Gastrocnemius medialis (tissue), 4 donors: Measurements from ENCODE around the gene TRPV6. TPM values are rescaled to one million over a fixed set of nuclear protein-coding genes. Genes with fewer than 3 reads are reported as not detected.

Experiments
- ATAC-seq, 2 donors: fragments of 150-250 bp; one replicate each; pipeline ENCODE4 v1.9.1; 2016
- DNase-seq, 2 donors: peaks; one replicate each; pipeline ENCODE4 v3.0.0-alpha.2; 2019
- H3K27ac ChIP-seq, 4 donors: fragments of 200-600 bp; sonication (generic); 1 replicate in 1 of 4; 2 replicates in 3 of 4; pipeline ENCODE4 v1.5.1; 2016 to 2018; ENCODE audit warnings: mild to moderate bottlenecking in 2 of 4, moderate library complexity in 1 of 4
- H3K27me3 ChIP-seq, 3 donors: fragments of 200-600 bp; sonication (generic) in 2 of 3; 1 replicate in 1 of 3; 2 replicates in 2 of 3; pipeline versions ENCODE4 v1.5.1 to v1.6.0; 2016 to 2019; ENCODE audit warnings: mild to moderate bottlenecking in 1 of 3, moderate library complexity in 1 of 3
- H3K36me3 ChIP-seq, 2 donors: fragments of 200-600 bp; sonication (generic) in 1 of 2; one replicate each; pipeline ENCODE4 v1.5.1; 2017 to 2018
- H3K4me1 ChIP-seq, 2 donors: fragments of 200-600 bp; sonication (generic) in 1 of 2; one replicate each; pipeline ENCODE4 v1.5.1; 2016 to 2017; ENCODE audit warnings: mild to moderate bottlenecking in 2 of 2
- H3K4me3 ChIP-seq, 4 donors: fragments of 200-600 bp; sonication (generic) in 3 of 4; 1 replicate in 1 of 4; 2 replicates in 3 of 4; pipeline ENCODE4 v1.5.1; 2016 to 2019; ENCODE audit warnings: mild to moderate bottlenecking in 2 of 4
- H3K9me3 ChIP-seq, 3 donors: fragments of 200-600 bp; sonication (generic) in 2 of 3; 1 replicate in 1 of 3; 2 replicates in 2 of 3; pipeline ENCODE4 v1.5.1; 2016 to 2019
- POLR2A ChIP-seq, 2 donors: fragments of 450-650 bp; IDR thresholded peaks; one replicate each; pipeline ENCODE4 v1.6.1; 2017; ENCODE audit warnings: antibody characterized with exemption in 2 of 2, mild to moderate bottlenecking in 2 of 2, moderate library complexity in 2 of 2
- in situ Hi-C, 4 donors: fragments of 200-750 bp; cut with MboI; loops; one replicate each; pipeline versions ENCODE4 v1.15.0 to v1.8.0; 2017; ENCODE audit warnings: low sequenced_read_pairs in 4 of 4
- intact Hi-C: fragments of 100-400 bp; cut with DNase I; formaldehyde crosslinking; loops from one replicate; pipeline ENCODE4 v1.15.1; 2023; ENCODE audit warnings: low total_unique reads
- total RNA-seq, 4 donors: library from RNA; depleted of rRNA; stranded (reverse); fragments of >200 nt; gene quantifications; one replicate each; pipeline versions ENCODE4 v1.1.0 to v1.2.3, GENCODE V29; 2016
- TF ChIP-seq, protein P1 (sequence below), 5 experiments: fragments of 450-650 bp in 3 of 5; fragments of 200-600 bp in 2 of 5; sonication (generic) in 2 of 5; IDR thresholded peaks in 4 of 5; conservative IDR thresholded peaks in 1 of 5; 1 replicate in 4 of 5; 2 replicates in 1 of 5; pipeline ENCODE4 v1.5.1; 2016 to 2019; ENCODE audit warnings: antibody characterized with exemption in 5 of 5, mild to moderate bottlenecking in 3 of 5, moderate library complexity in 3 of 5

TRPV6 gene
- total RNA-seq, 4 donors from 2014 or later = not detected

DNA sequence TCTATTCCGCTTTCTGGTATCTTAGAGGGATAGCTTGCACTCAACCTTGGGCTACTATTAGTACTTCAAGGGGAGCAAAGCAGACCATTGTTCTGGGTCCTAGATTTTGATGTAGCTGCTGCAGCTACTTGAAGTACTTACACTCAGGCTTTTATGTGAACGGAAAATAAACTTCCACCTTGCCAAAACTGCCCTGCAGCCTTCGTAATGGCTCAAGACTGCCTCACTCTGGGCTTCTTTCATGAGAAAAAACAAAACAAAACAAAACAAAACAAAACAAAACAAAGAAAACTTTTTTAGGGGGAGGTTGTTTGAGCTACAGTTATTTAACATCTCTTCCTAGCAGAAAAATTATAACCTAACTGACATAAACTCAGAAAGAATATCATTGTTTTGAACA lies 50.1 kb downstream of the TRPV6 start:
- no peaks in the 10 kb centered on the region for H3K9me3 ChIP-seq
- DNase-seq (no peak), ATAC-seq (no peak)
- H3K27me3 ChIP-seq = no peaks in the 10 kb centered on the region
- H3K36me3 ChIP-seq = no peaks in the 10 kb centered on the region
- no peaks in the 10 kb centered on the region for H3K4me1 ChIP-seq
- intact Hi-C loops = no loop called here
- no peak overlapping the region for H3K27ac ChIP-seq
- no peak for TF ChIP-seq POLR2A (IDR thresholded peaks at IDR 0.05)
- TF ChIP-seq, protein P1, sequence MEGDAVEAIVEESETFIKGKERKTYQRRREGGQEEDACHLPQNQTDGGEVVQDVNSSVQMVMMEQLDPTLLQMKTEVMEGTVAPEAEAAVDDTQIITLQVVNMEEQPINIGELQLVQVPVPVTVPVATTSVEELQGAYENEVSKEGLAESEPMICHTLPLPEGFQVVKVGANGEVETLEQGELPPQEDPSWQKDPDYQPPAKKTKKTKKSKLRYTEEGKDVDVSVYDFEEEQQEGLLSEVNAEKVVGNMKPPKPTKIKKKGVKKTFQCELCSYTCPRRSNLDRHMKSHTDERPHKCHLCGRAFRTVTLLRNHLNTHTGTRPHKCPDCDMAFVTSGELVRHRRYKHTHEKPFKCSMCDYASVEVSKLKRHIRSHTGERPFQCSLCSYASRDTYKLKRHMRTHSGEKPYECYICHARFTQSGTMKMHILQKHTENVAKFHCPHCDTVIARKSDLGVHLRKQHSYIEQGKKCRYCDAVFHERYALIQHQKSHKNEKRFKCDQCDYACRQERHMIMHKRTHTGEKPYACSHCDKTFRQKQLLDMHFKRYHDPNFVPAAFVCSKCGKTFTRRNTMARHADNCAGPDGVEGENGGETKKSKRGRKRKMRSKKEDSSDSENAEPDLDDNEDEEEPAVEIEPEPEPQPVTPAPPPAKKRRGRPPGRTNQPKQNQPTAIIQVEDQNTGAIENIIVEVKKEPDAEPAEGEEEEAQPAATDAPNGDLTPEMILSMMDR (IDR thresholded peaks at IDR 0.05 in 4 of 5, conservative IDR thresholded peaks at IDR 0.05 in 1 of 5) = no peak
- H3K4me3 ChIP-seq = no peak overlapping the region
- in situ Hi-C loops = no loop called here

DNA sequence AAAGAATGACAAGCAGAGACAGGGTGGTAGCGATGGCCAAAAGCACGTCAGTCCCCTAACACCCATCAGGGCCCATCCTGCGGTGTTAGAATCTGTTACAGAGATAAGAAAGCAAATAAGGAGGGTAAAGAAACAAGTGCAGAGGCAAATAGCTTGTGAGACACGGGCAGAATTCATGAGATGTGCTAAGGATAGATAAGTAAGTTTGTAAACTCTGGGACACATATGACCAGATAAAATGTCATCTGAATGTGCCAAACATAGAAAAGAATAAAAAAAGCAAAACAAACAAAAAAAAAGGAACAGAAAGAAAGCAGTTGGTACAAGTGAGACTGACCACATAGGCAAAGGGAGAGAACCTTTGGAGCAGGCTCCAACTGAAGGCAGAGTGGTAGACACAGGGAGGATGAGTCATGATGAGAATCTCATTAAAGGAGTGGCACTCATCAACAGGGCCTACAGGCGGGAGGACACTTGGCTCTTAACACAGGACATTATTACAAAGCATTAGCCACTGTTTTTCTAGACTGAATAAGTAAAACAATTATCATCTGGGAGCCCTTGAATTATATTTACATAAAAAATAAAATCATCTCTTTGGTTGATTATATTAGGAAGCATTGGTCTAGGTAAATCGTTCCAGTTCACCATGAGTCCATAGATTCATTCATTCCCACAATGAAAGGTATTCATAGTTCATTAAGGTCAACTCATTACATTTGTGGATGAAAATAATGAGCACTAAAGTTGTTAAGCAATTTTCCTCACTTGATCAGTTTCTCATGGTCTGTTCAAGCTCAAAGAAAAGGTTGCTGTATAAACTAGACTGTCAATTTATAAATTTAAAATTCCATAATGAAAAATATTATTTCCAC lies 52.1 kb downstream of the TRPV6 start:
- DNase-seq (no peak), ATAC-seq (no peak)
- intact Hi-C loops = no loop called here
- H3K4me1 ChIP-seq = no peaks in the 10 kb centered on the region
- TF ChIP-seq POLR2A (IDR thresholded peaks at IDR 0.05) = no peak
- TF ChIP-seq, protein P1 (IDR thresholded peaks at IDR 0.05 in 4 of 5, conservative IDR thresholded peaks at IDR 0.05 in 1 of 5) = no peak
- in situ Hi-C loops = no loop called here
- no peaks in the 10 kb centered on the region for H3K9me3 ChIP-seq
- no peak overlapping the region for H3K27ac ChIP-seq
- H3K27me3 ChIP-seq = no peaks in the 10 kb centered on the region
- H3K4me3 ChIP-seq = no peak overlapping the region
- H3K36me3 ChIP-seq = no peaks in the 10 kb centered on the region

DNA sequence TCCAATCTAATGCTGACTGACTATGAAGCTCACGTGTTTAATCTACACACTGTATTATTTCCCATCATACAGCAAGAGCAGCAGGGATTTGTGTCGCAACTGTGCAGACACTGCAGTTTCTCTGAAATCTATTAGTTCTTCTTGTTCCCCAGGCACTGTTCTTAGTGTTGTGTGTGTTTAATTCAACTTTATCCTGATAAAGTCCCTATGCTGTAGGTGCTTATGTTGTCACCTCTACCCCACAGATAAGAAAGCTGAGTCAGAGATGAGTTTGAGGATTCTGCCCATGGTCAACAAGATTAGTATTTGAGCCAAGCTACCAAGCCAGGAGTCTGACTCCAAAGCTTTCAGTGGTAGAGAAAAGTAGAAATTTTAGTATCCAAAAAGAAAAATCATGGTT lies 53.1 kb downstream of the TRPV6 start:
- TF ChIP-seq, protein P1 (IDR thresholded peaks at IDR 0.05 in 4 of 5, conservative IDR thresholded peaks at IDR 0.05 in 1 of 5) = no peak
- no peak for TF ChIP-seq POLR2A (IDR thresholded peaks at IDR 0.05)
- in situ Hi-C loops (no loop called here), intact Hi-C loops (no loop called here)
- ATAC-seq (no peak), DNase-seq (no peak)
- Histone ChIP-seq H3K36me3 (no peaks in the 10 kb centered on the region), H3K4me1 (no peaks in the 10 kb centered on the region), H3K27me3 (no peaks in the 10 kb centered on the region), H3K9me3 (no peaks in the 10 kb centered on the region), H3K27ac (no peak overlapping the region), H3K4me3 (no peak overlapping the region)

DNA sequence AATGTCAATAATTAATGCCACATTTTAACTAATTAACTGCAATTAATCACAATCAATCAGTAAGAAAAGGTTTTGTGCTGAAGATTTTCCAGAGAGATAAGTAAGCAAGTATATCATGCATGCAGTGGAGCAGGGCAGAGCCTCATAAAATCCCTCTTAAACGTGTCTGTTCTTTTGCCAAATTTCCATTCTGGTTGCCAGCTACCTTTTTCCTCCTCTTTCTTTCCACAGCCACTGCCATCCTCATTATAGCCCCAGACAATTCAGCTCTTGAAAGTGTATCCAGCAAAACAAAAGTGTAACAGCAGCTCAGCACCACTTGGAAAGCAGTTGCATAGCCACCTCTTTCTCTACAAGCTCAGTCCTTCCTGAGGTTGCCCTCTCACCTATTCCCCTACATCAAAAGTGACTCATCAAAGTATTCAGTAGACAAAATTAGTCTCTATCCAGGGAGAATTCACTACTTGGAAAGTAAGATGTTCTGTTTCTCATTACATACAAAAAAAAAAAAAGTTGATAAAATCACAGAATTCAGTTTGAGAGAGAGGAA lies 57.5 kb downstream of the TRPV6 start:
- Histone ChIP-seq H3K4me3 (no peak overlapping the region), H3K9me3 (no peaks in the 10 kb centered on the region), H3K27me3 (peaks cover 0 to 2% (median 0%) of the 10 kb centered on the region in 3 donors), H3K27ac (no peak overlapping the region), H3K4me1 (no peaks in the 10 kb centered on the region), H3K36me3 (no peaks in the 10 kb centered on the region)
- in situ Hi-C loops (no loop called here), intact Hi-C loops (no loop called here)
- ATAC-seq (no peak), DNase-seq (no peak)
- no peak for TF ChIP-seq POLR2A (IDR thresholded peaks at IDR 0.05)
- TF ChIP-seq, protein P1 (IDR thresholded peaks at IDR 0.05 in 4 of 5, conservative IDR thresholded peaks at IDR 0.05 in 1 of 5) = no peak
